ENCODE data around the gene GFER.
A peak's percentile ranks its signal among the peaks of the same experiment; 100 is the strongest.

Gene GFER

GRCh38 chr16:1975432-1976215 is 8.4 kb upstream of the GFER start:
- peaks cover 2 to 7% of the 10 kb centered on the region in 2 donors for H3K27me3 ChIP-seq (ENCODE audit: control insufficient read depth in 1 of 2, insufficient read depth in 2 of 2, low read length in 2 of 2)
- no peak overlapping the region for H3K27ac ChIP-seq (ENCODE audit: low read depth, low read length)
- H3K4me3 ChIP-seq (ENCODE audit: low read depth in 1 of 2, low read length in 2 of 2): no peak overlapping the region
- no peak overlapping the region for H3K9ac ChIP-seq (ENCODE audit: low read depth in 1 of 2, low read length in 2 of 2)
- H3K4me1 ChIP-seq (ENCODE audit: control insufficient read depth in 1 of 2, insufficient read depth in 2 of 2, low read length in 2 of 2): peaks cover 8 to 36% of the 10 kb centered on the region in 2 donors
- H3K36me3 ChIP-seq (ENCODE audit: control insufficient read depth in 1 of 2, insufficient read depth in 2 of 2, low read length in 2 of 2): peaks cover 15 to 46% of the 10 kb centered on the region in 2 donors
- no peaks in the 10 kb centered on the region for H3K9me3 ChIP-seq (ENCODE audit: control insufficient read depth in 1 of 2, low read length in 2 of 2)

DNA sequence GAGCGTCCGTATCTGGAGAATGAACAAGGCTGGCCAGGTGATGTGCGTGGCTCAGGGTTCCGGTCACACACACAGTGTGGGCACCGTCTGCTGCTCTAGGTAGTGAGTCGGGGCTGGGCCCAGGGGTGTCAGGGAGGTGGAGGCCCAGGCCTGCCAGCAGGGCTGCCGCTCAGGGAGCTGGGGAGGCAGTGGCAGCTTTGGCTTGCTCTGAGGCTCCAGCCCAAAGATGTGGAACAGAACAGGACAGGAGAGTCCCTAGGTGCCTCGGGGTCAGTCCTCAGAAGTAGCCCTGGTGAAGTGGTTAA is 7.8 kb upstream of the GFER start:
- Histone ChIP-seq H3K36me3 (ENCODE audit: control insufficient read depth in 1 of 2, insufficient read depth in 2 of 2, low read length in 2 of 2) (peaks cover 15 to 46% of the 10 kb centered on the region in 2 donors), H3K27me3 (ENCODE audit: control insufficient read depth in 1 of 2, insufficient read depth in 2 of 2, low read length in 2 of 2) (peaks cover 7 to 13% of the 10 kb centered on the region in 2 donors), H3K4me1 (ENCODE audit: control insufficient read depth in 1 of 2, insufficient read depth in 2 of 2, low read length in 2 of 2) (peaks cover 13 to 37% of the 10 kb centered on the region in 2 donors)

DNA sequence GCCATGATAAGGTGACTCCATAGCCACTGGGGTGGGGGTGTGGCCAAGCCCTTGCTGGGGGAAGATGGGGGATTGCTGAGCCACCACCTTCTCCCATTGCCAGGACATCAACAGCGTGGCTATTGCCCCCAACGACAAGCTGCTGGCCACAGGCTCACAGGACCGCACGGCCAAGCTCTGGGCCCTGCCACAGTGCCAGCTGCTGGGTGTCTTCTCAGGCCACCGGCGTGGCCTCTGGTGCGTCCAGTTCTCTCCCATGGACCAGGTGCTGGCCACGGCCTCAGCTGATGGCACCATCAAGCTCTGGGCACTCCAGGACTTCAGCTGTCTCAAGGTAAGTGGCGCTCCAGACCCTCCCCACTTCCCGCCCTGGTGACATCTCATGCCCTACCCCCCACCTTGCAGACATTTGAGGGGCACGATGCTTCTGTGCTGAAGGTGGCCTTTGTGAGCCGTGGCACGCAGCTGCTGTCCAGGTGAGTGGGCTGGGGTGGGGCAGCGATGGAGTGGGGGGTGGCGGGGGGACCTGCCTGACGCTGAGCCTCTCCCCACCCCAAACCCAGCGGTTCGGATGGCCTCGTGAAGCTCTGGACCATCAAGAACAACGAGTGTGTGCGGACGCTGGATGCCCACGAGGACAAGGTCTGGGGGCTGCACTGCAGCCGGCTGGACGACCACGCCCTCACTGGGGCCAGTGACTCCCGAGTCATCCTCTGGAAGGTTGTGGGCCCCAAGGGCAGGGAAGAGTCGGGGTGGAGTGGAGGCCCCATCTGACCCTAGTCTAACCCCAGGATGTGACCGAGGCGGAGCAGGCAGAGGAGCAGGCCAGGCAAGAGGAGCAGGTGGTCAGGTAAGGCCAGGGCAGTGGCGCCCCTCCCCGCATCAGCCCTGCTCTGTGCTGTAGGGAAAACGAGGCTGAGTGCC is 6.8 kb upstream of the GFER start:
- no peak overlapping the region for H3K9ac ChIP-seq (ENCODE audit: low read depth in 1 of 2, low read length in 2 of 2)
- peaks cover 13 to 15% of the 10 kb centered on the region in 2 donors for H3K27me3 ChIP-seq (ENCODE audit: control insufficient read depth in 1 of 2, insufficient read depth in 2 of 2, low read length in 2 of 2)
- H3K4me1 ChIP-seq (ENCODE audit: control insufficient read depth in 1 of 2, insufficient read depth in 2 of 2, low read length in 2 of 2): peaks cover 24 to 43% of the 10 kb centered on the region in 2 donors
- no peak overlapping the region for H3K4me3 ChIP-seq (ENCODE audit: low read depth in 1 of 2, low read length in 2 of 2)
- no peak overlapping the region for H3K27ac ChIP-seq (ENCODE audit: low read depth, low read length)
- H3K9me3 ChIP-seq (ENCODE audit: control insufficient read depth in 1 of 2, low read length in 2 of 2): no peaks in the 10 kb centered on the region
- H3K36me3 ChIP-seq (ENCODE audit: control insufficient read depth in 1 of 2, insufficient read depth in 2 of 2, low read length in 2 of 2): peaks cover 15 to 46% of the 10 kb centered on the region in 2 donors

More for the DNA sequence above, 7.8 kb upstream of the GFER start:
- Histone ChIP-seq H3K27ac (ENCODE audit: low read depth, low read length) (no peak overlapping the region), H3K9ac (ENCODE audit: low read depth in 1 of 2, low read length in 2 of 2) (no peak overlapping the region), H3K9me3 (ENCODE audit: control insufficient read depth in 1 of 2, low read length in 2 of 2) (no peaks in the 10 kb centered on the region), H3K4me3 (ENCODE audit: low read depth in 1 of 2, low read length in 2 of 2) (no peak overlapping the region)

GRCh38 chr16:1977875-1978268 is 6.1 kb upstream of the GFER start:
- H3K36me3 ChIP-seq (ENCODE audit: control insufficient read depth in 1 of 2, insufficient read depth in 2 of 2, low read length in 2 of 2): peaks cover 15 to 46% of the 10 kb centered on the region in 2 donors
- H3K27ac ChIP-seq (ENCODE audit: low read depth, low read length): no peak overlapping the region
- no peak overlapping the region for H3K4me3 ChIP-seq (ENCODE audit: low read depth in 1 of 2, low read length in 2 of 2)
- peaks cover 27 to 45% of the 10 kb centered on the region in 2 donors for H3K4me1 ChIP-seq (ENCODE audit: control insufficient read depth in 1 of 2, insufficient read depth in 2 of 2, low read length in 2 of 2)
- no peaks in the 10 kb centered on the region for H3K9me3 ChIP-seq (ENCODE audit: control insufficient read depth in 1 of 2, low read length in 2 of 2)
- peaks cover 13 to 15% of the 10 kb centered on the region in 2 donors for H3K27me3 ChIP-seq (ENCODE audit: control insufficient read depth in 1 of 2, insufficient read depth in 2 of 2, low read length in 2 of 2)
- H3K9ac ChIP-seq (ENCODE audit: low read depth in 1 of 2, low read length in 2 of 2): no peak overlapping the region

- H3K4me3 ChIP-seq (ENCODE audit: low read depth in 1 of 2, low read length in 2 of 2): peak overlapping the region; percentile 52 to 55
- peak overlapping the region; percentile 32 for H3K27ac ChIP-seq (ENCODE audit: low read depth, low read length)
- peak overlapping the region; percentile 43 to 56 for H3K9ac ChIP-seq (ENCODE audit: low read depth in 1 of 2, low read length in 2 of 2)
- H3K9me3 ChIP-seq (ENCODE audit: control insufficient read depth in 1 of 2, low read length in 2 of 2): no peaks in the 10 kb centered on the region
- peaks cover 15 to 46% of the 10 kb centered on the region in 2 donors for H3K36me3 ChIP-seq (ENCODE audit: control insufficient read depth in 1 of 2, insufficient read depth in 2 of 2, low read length in 2 of 2)
- H3K27me3 ChIP-seq (ENCODE audit: control insufficient read depth in 1 of 2, insufficient read depth in 2 of 2, low read length in 2 of 2): peaks cover 13 to 15% of the 10 kb centered on the region in 2 donors
- H3K4me1 ChIP-seq (ENCODE audit: control insufficient read depth in 1 of 2, insufficient read depth in 2 of 2, low read length in 2 of 2): peaks cover 32 to 51% of the 10 kb centered on the region in 2 donors
Observed at GRCh38 chr16:1978476-1979120, 5.4 kb upstream of the GFER start.

GRCh38 chr16:1979271-1980029 is 4.5 kb upstream of the GFER start:
- Histone ChIP-seq H3K9ac (ENCODE audit: low read depth in 1 of 2, low read length in 2 of 2) (peak overlapping the region; percentile 56 to 57), H3K27ac (ENCODE audit: low read depth, low read length) (peak overlapping the region; percentile 66), H3K4me1 (ENCODE audit: control insufficient read depth in 1 of 2, insufficient read depth in 2 of 2, low read length in 2 of 2) (peaks cover 32 to 52% of the 10 kb centered on the region in 2 donors), H3K27me3 (ENCODE audit: control insufficient read depth in 1 of 2, insufficient read depth in 2 of 2, low read length in 2 of 2) (peaks cover 13 to 15% of the 10 kb centered on the region in 2 donors), H3K4me3 (ENCODE audit: low read depth in 1 of 2, low read length in 2 of 2) (peak overlapping the region; percentile 55 to 56), H3K9me3 (ENCODE audit: control insufficient read depth in 1 of 2, low read length in 2 of 2) (no peaks in the 10 kb centered on the region), H3K36me3 (ENCODE audit: control insufficient read depth in 1 of 2, insufficient read depth in 2 of 2, low read length in 2 of 2) (peaks cover 15 to 42% of the 10 kb centered on the region in 2 donors)

- Histone ChIP-seq H3K9me3 (ENCODE audit: control insufficient read depth in 1 of 2, low read length in 2 of 2) (no peaks in the 10 kb centered on the region), H3K27me3 (ENCODE audit: control insufficient read depth in 1 of 2, insufficient read depth in 2 of 2, low read length in 2 of 2) (peaks cover 10 to 15% of the 10 kb centered on the region in 2 donors), H3K4me1 (ENCODE audit: control insufficient read depth in 1 of 2, insufficient read depth in 2 of 2, low read length in 2 of 2) (peaks cover 38 to 60% of the 10 kb centered on the region in 2 donors), H3K4me3 (ENCODE audit: low read depth in 1 of 2, low read length in 2 of 2) (peak overlapping the region; percentile 51 to 56), H3K36me3 (ENCODE audit: control insufficient read depth in 1 of 2, insufficient read depth in 2 of 2, low read length in 2 of 2) (peaks cover 15 to 34% of the 10 kb centered on the region in 2 donors), H3K27ac (ENCODE audit: low read depth, low read length) (peak overlapping the region; percentile 66), H3K9ac (ENCODE audit: low read depth in 1 of 2, low read length in 2 of 2) (peak overlapping the region; percentile 51 to 57)
Observed at GRCh38 chr16:1980030-1980769, 3.8 kb upstream of the GFER start.

DNA sequence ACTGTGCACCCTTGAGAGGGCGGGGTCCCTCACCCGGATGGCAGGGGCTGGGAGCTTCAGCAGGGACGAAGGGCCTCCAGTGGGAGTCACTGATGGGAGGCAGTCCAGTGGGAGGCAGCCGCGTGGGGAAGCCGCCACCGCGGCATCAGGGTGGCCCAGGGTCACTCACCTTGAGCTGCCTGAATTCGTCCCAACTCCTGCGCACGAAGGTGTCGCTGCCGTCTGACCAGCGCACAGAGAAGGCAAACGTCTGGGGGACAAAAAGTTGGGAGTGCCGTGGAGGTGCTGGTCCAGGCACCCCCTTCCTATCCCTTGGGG is 3.3 kb upstream of the GFER start:
- Histone ChIP-seq H3K4me3 (ENCODE audit: low read depth in 1 of 2, low read length in 2 of 2) (peak overlapping the region in 1 of 2 donors; percentile 51), H3K4me1 (ENCODE audit: control insufficient read depth in 1 of 2, insufficient read depth in 2 of 2, low read length in 2 of 2) (peaks cover 44 to 65% of the 10 kb centered on the region in 2 donors)

GRCh38 chr16:1981398-1981836 is 2.6 kb upstream of the GFER start, which contains the start of gene NOXO1:
TSS of gene NOXO1 (minus strand) at chr16:1981469. CDS start at chr16:1981179, 290 bp downstream.
- peaks cover 19 to 30% of the 10 kb centered on the region in 2 donors for H3K36me3 ChIP-seq (ENCODE audit: control insufficient read depth in 1 of 2, insufficient read depth in 2 of 2, low read length in 2 of 2)
- peaks cover 50 to 72% of the 10 kb centered on the region in 2 donors for H3K4me1 ChIP-seq (ENCODE audit: control insufficient read depth in 1 of 2, insufficient read depth in 2 of 2, low read length in 2 of 2)
- peaks cover 10 to 15% of the 10 kb centered on the region in 2 donors for H3K27me3 ChIP-seq (ENCODE audit: control insufficient read depth in 1 of 2, insufficient read depth in 2 of 2, low read length in 2 of 2)
- H3K4me3 ChIP-seq (ENCODE audit: low read depth in 1 of 2, low read length in 2 of 2): peak within 1 kb of the TSS in 1 of 2 donors; percentile 51
- peak within 1 kb of the TSS; percentile 15 for H3K27ac ChIP-seq (ENCODE audit: low read depth, low read length)
- H3K9ac ChIP-seq (ENCODE audit: low read depth in 1 of 2, low read length in 2 of 2): peak within 1 kb of the TSS; percentile 32 to 40
- H3K9me3 ChIP-seq (ENCODE audit: control insufficient read depth in 1 of 2, low read length in 2 of 2): no peaks in the 10 kb centered on the region

More for the DNA sequence above, 3.3 kb upstream of the GFER start:
- Histone ChIP-seq H3K27me3 (ENCODE audit: control insufficient read depth in 1 of 2, insufficient read depth in 2 of 2, low read length in 2 of 2) (peaks cover 10 to 15% of the 10 kb centered on the region in 2 donors), H3K9ac (ENCODE audit: low read depth in 1 of 2, low read length in 2 of 2) (peak overlapping the region in 1 of 2 donors; percentile 32), H3K9me3 (ENCODE audit: control insufficient read depth in 1 of 2, low read length in 2 of 2) (no peaks in the 10 kb centered on the region), H3K36me3 (ENCODE audit: control insufficient read depth in 1 of 2, insufficient read depth in 2 of 2, low read length in 2 of 2) (peaks cover 18 to 30% of the 10 kb centered on the region in 2 donors), H3K27ac (ENCODE audit: low read depth, low read length) (no peak overlapping the region)

All from duodenal mucosa (tissue), 2 donors.